Transverse colon (tissue), 4 donors: ENCODE results near the gene ZNF26.

ENCODE experiments used
- CTCF ChIP-seq, 5 experiments: fragments of 200-600 bp in 3 of 5; fragments of 450-650 bp in 2 of 5; sonication (generic) in 3 of 5; IDR thresholded peaks; 1 replicate in 2 of 5; 2 replicates in 3 of 5; pipeline ENCODE4 v1.5.1; 2016 to 2017; ENCODE audit warnings: antibody characterized with exemption in 5 of 5, inconsistent platforms in 3 of 5, mild to moderate bottlenecking in 2 of 5, moderate library complexity in 1 of 5
- POLR2A ChIP-seq: fragments of 450-650 bp; IDR thresholded peaks from one replicate; pipeline ENCODE4 v1.6.1; 2016; ENCODE audit warnings: antibody characterized with exemption, mild to moderate bottlenecking, moderate library complexity
- POLR2AphosphoS5 ChIP-seq, 3 donors: sonication (generic); formaldehyde crosslinking; IDR thresholded peaks; one replicate each; pipeline ENCODE4 v1.6.1; 2016; ENCODE audit warnings: antibody characterized with exemption in 3 of 3

- TF ChIP-seq POLR2AphosphoS5 (IDR thresholded peaks at IDR 0.05) (no peak), CTCF (IDR thresholded peaks at IDR 0.05) (no peak), POLR2A (no peak)
These were observed 75.8 kb downstream of the ZNF26 start for GRCh38 chr12:133061954-133062353.
